GM12878 (cell line): ENCODE results near the gene PITPNM1. TPM values are rescaled to one million over a fixed set of nuclear protein-coding genes. Genes with fewer than 3 reads are reported as not detected.

ENCODE experiments used
- ATAC-seq: fragments of 200-7000 bp; cut with Tn5 transposase; 3 replicates; pipeline ENCODE4 v1.9.1; 2020; ENCODE audit warnings: mild to moderate bottlenecking, moderate library complexity
- BruUV-seq: library from RNA; stranded (reverse); fragments of 400-500 nt; replicated peaks from 2 replicates; lab custom pipeline; 2021; lab: Mats Ljungman, UMichigan
- CTCF ChIA-PET: fragments of 300-600 bp; sonication (Branson Sonifier 250); formaldehyde crosslinking; extraction: SDS; loops from one replicate; lab custom pipeline; 2021; ENCODE audit warnings: inconsistent platforms; lab: Yijun Ruan, JAX
- POLR2A ChIA-PET: fragments of 350-600 bp; formaldehyde crosslinking; extraction: SDS; loops from one replicate; lab custom pipeline; 2021; ENCODE audit warnings: inconsistent platforms; lab: Charles Lee
- RAD21 ChIA-PET: fragments of 300-600 bp; sonication (Branson Sonifier 250); formaldehyde crosslinking; loops from one replicate; lab custom pipeline; 2023; ENCODE audit warnings: antibody characterized with exemption; ENCODE audit not compliant: unreplicated experiment; lab: Charles Lee
- SMC1A ChIA-PET: fragments of 300-600 bp; sonication (Branson Sonifier 250); formaldehyde crosslinking; loops from one replicate; lab custom pipeline; 2023; ENCODE audit not compliant: unreplicated experiment, uncharacterized antibody; lab: Charles Lee
- DNase-seq: peaks from one replicate; pipeline ENCODE4 v3.0.0-alpha.2; 2011; ENCODE audit warnings: low read depth, low spot score
- FAIRE-seq: peaks from 3 replicates; lab custom pipeline; 2011; peaks lifted over from hg19 to GRCh38; lab: Jason Lieb, UNC
- H2AFZ ChIP-seq: 2 replicates; pipeline ENCODE4 v1.6.0; 2011; ENCODE audit warnings: low read depth, low read length, control low read depth; ENCODE audit not compliant: control insufficient read depth
- H3K27ac ChIP-seq: 2 replicates; pipeline ENCODE4 v1.5.1; 2011; ENCODE audit warnings: control low read depth; ENCODE audit not compliant: control insufficient read depth, insufficient read depth
- H3K27me3 ChIP-seq, 2 experiments: replicated peaks in 1 of 2; 2 replicates each; pipeline versions ENCODE4 v1.6.0 to v1.6.1; 2011; ENCODE audit warnings: low read length in 1 of 2; ENCODE audit not compliant: control insufficient read depth in 2 of 2, insufficient read depth in 2 of 2
- H3K36me3 ChIP-seq, 2 experiments: 2 replicates each; pipeline ENCODE4 v1.5.1; 2011; ENCODE audit warnings: low read length in 1 of 2; ENCODE audit not compliant: control insufficient read depth in 2 of 2, insufficient read depth in 2 of 2
- H3K4me1 ChIP-seq: 2 replicates; pipeline ENCODE4 v1.6.1; 2011; ENCODE audit warnings: mild to moderate bottlenecking, low read length, moderate library complexity, mixed read lengths; ENCODE audit not compliant: control insufficient read depth, insufficient read depth
- H3K4me2 ChIP-seq: 2 replicates; pipeline ENCODE4 v1.6.0; 2011; ENCODE audit warnings: control low read depth; ENCODE audit not compliant: control insufficient read depth, insufficient read depth
- H3K4me3 ChIP-seq: fragments of 200-600 bp; sonication (generic); 2 replicates; pipeline ENCODE4 v1.5.1; 2016
- H3K79me2 ChIP-seq: 2 replicates; pipeline ENCODE4 v1.6.0; 2011; ENCODE audit warnings: low read length; ENCODE audit not compliant: control insufficient read depth, insufficient read depth
- H3K9ac ChIP-seq: 2 replicates; pipeline ENCODE4 v1.8.0; 2011; ENCODE audit warnings: low read length, control low read depth, mixed read lengths; ENCODE audit not compliant: control insufficient read depth, insufficient read depth
- H3K9me3 ChIP-seq: replicated peaks from 3 replicates; pipeline ENCODE4 v1.5.1; 2011; ENCODE audit warnings: mild to moderate bottlenecking, low read length; ENCODE audit not compliant: control insufficient read depth, insufficient read depth
- H4K20me1 ChIP-seq: 2 replicates; pipeline ENCODE4 v1.6.0; 2011; ENCODE audit not compliant: control insufficient read depth, insufficient read depth
- E2F8 ChIP-seq: fragments of 450-650 bp; IDR thresholded peaks from 2 replicates; pipeline ENCODE4 v1.6.1; 2018; ENCODE audit warnings: mild to moderate bottlenecking, low read depth, moderate library complexity; ENCODE audit not compliant: partially characterized antibody
- EED ChIP-seq: sonication (generic); IDR thresholded peaks from 2 replicates; pipeline ENCODE4 v1.6.1; 2016; ENCODE audit warnings: antibody characterized with exemption, low read depth
- MEF2B ChIP-seq: fragments of 450-650 bp; IDR thresholded peaks from 2 replicates; pipeline ENCODE4 v1.6.1; 2018; ENCODE audit warnings: mild to moderate bottlenecking, moderate library complexity; ENCODE audit not compliant: partially characterized antibody, poor library complexity, severe bottlenecking
- SPI1 ChIP-seq: IDR thresholded peaks from 2 replicates; pipeline ENCODE4 v1.6.1; 2011; ENCODE audit warnings: low read depth, mild to moderate bottlenecking, low read length, moderate library complexity, borderline replicate concordance; ENCODE audit not compliant: insufficient read depth
- WGBS: methylation state at CpG from one replicate; pipeline ENCODE4 v1.1.6; 2016; ENCODE audit warnings: low lambda C conversion rate; ENCODE audit not compliant: insufficient replicate concordance, insufficient coverage; ENCODE audit errors: missing lambda C conversion rate; 5-methylcytosine and 5-hydroxymethylcytosine counted together
- in situ Hi-C: fragments of 300-500 bp; cut with MboI; formaldehyde crosslinking; loops from 9 replicates; pipeline ENCODE4 v1.14.3; 2018; ENCODE audit warnings: mixed read lengths
- intact Hi-C: fragments of 100-400 bp; cut with micrococcal nuclease; formaldehyde crosslinking; loops from one replicate; pipeline ENCODE4 v1.14.2; 2022; ENCODE audit not compliant: unreplicated experiment
- polyA plus RNA-seq, 11 experiments: library from polyadenylated mRNA; depleted of rRNA in 4 of 11; unstranded in 6 of 11; stranded (reverse) in 5 of 11; fragments of >200 nt; fragmentation: Nextera tagmentation in 4 of 11; fragmentation: Illumina TruSeq in 1 of 11; extraction: Ambion mirVana in 4 of 11; extraction: Trizol in 1 of 11; gene quantifications; 1 replicate in 1 of 11; 2 replicates in 10 of 11; pipeline versions ENCODE4 v1.2.1 to v1.2.3, GENCODE V29; 2011 to 2016; ENCODE audit warnings: inconsistent platforms in 2 of 11, missing spikeins in 2 of 11, low read depth in 1 of 11
- total RNA-seq, 4 experiments: library from RNA; depleted of rRNA in 3 of 4; stranded (reverse); fragments of >200 nt in 3 of 4; fragmentation: Illumina TruSeq in 1 of 4; extraction: Trizol in 1 of 4; gene quantifications; 2 replicates each; pipeline versions ENCODE4 v1.2.1 to v1.2.3, GENCODE V29; 2013 to 2021
- TF ChIP-seq, protein P1 (sequence below): fragments of 450-650 bp; formaldehyde crosslinking; IDR thresholded peaks from 2 replicates; pipeline ENCODE4 v1.4.0; 2022; ENCODE audit warnings: mild to moderate bottlenecking, moderate library complexity
- TF ChIP-seq, protein P2 (sequence below): IDR thresholded peaks from 2 replicates; pipeline ENCODE4 v1.6.1; 2011; ENCODE audit warnings: borderline replicate concordance, low read depth, mild to moderate bottlenecking, moderate library complexity, low read length; ENCODE audit not compliant: insufficient read depth, poor library complexity, severe bottlenecking
- TF ChIP-seq, protein P3 (sequence below): fragments of 450-650 bp; IDR thresholded peaks from 2 replicates; pipeline ENCODE4 v1.6.1; 2017; ENCODE audit warnings: low read depth, mild to moderate bottlenecking, moderate library complexity
- TF ChIP-seq, protein P4 (sequence below): IDR thresholded peaks from 2 replicates; pipeline ENCODE4 v1.6.1; 2012; ENCODE audit warnings: mild to moderate bottlenecking, low read depth, low read length

Gene PITPNM1
- total and polyA plus RNA-seq, 10 of the 15 experiments (the other 5 are each of a cell fraction or from before 2014, with no cell fraction given), result 0.11 to 56.8 (median 16.5) TPM

DNA sequence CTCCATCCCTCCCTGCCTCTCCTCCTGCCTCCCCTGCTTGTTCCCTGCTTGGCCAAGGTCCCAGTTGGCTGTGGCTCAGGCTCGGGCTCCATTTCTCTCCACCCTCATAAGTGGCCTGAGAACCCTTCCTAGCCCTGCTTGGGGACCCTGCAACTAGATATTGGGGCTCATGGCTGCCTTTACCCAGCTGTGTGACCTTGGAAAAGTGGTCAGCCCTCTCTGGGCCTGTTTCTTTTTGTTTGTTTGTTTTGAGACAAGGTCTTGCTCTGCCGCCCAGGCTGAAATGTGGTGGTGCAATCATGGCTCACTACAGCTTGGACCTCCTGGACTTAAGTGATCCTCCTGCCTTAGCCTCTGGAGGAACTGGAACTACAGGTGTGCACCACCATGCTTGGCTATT lies 38.4 kb upstream of the PITPNM1 start:
- RAD21 ChIA-PET, result no interaction called here
- no peaks in the 10 kb centered on the region for H3K4me1 ChIP-seq
- no peak overlapping the region for H3K4me2 ChIP-seq
- POLR2A ChIA-PET, result no interaction called here
- FAIRE-seq (no peak), ATAC-seq (no peak), DNase-seq (no peak)
- 48% methylated on average over 2 of the region's 2 CpGs for WGBS
- H3K27ac ChIP-seq, result no peak overlapping the region
- H4K20me1 ChIP-seq, result no peaks in the 10 kb centered on the region
- CTCF ChIA-PET, result interaction anchor here (0.6 kb wide), 1 partner anchor 141 kb away, joined by 3 read pairs; no protein-coding TSS in a partner anchor
- SMC1A ChIA-PET, result no interaction called here
- H3K27me3 ChIP-seq, result no peaks in the 10 kb centered on the region; a peak in 1 of 4 replicates
- H3K9ac ChIP-seq, result no peak overlapping the region
- intact Hi-C loops, result no loop called here
- no peak overlapping the region for H2AFZ ChIP-seq
- BruUV-seq, result no TSS peak
- H3K79me2 ChIP-seq, result no peaks in the 10 kb centered on the region
- H3K36me3 ChIP-seq, result no peaks in the 10 kb centered on the region
- H3K4me3 ChIP-seq, result no peak overlapping the region
- in situ Hi-C loops, result no loop called here
- no peaks in the 10 kb centered on the region; the same call in 2 of the 3 replicates for H3K9me3 ChIP-seq
- TF ChIP-seq, protein P1, sequence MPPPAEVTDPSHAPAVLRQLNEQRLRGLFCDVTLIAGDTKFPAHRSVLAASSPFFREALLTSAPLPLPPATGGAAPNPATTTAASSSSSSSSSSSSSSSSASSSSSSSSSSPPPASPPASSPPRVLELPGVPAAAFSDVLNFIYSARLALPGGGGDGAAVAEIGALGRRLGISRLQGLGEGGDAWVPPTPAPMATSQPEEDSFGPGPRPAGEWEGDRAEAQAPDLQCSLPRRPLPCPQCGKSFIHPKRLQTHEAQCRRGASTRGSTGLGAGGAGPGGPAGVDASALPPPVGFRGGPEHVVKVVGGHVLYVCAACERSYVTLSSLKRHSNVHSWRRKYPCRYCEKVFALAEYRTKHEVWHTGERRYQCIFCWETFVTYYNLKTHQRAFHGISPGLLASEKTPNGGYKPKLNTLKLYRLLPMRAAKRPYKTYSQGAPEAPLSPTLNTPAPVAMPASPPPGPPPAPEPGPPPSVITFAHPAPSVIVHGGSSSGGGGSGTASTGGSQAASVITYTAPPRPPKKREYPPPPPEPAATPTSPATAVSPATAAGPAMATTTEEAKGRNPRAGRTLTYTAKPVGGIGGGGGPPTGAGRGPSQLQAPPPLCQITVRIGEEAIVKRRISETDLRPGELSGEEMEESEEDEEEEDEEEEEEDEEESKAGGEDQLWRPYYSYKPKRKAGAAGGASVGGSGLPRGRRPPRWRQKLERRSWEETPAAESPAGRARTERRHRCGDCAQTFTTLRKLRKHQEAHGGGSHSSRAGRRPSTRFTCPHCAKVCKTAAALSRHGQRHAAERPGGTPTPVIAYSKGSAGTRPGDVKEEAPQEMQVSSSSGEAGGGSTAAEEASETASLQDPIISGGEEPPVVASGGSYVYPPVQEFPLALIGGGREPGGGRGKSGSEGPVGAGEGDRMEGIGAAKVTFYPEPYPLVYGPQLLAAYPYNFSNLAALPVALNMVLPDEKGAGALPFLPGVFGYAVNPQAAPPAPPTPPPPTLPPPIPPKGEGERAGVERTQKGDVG, result no peak
- TF ChIP-seq EED (no peak), E2F8 (no peak), SPI1 (no peak), MEF2B (no peak)
- TF ChIP-seq, protein P2, sequence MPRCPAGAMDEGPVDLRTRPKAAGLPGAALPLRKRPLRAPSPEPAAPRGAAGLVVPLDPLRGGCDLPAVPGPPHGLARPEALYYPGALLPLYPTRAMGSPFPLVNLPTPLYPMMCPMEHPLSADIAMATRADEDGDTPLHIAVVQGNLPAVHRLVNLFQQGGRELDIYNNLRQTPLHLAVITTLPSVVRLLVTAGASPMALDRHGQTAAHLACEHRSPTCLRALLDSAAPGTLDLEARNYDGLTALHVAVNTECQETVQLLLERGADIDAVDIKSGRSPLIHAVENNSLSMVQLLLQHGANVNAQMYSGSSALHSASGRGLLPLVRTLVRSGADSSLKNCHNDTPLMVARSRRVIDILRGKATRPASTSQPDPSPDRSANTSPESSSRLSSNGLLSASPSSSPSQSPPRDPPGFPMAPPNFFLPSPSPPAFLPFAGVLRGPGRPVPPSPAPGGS, result no peak
- TF ChIP-seq, protein P3, sequence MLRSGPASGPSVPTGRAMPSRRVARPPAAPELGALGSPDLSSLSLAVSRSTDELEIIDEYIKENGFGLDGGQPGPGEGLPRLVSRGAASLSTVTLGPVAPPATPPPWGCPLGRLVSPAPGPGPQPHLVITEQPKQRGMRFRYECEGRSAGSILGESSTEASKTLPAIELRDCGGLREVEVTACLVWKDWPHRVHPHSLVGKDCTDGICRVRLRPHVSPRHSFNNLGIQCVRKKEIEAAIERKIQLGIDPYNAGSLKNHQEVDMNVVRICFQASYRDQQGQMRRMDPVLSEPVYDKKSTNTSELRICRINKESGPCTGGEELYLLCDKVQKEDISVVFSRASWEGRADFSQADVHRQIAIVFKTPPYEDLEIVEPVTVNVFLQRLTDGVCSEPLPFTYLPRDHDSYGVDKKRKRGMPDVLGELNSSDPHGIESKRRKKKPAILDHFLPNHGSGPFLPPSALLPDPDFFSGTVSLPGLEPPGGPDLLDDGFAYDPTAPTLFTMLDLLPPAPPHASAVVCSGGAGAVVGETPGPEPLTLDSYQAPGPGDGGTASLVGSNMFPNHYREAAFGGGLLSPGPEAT, result no peak
- TF ChIP-seq, protein P4, sequence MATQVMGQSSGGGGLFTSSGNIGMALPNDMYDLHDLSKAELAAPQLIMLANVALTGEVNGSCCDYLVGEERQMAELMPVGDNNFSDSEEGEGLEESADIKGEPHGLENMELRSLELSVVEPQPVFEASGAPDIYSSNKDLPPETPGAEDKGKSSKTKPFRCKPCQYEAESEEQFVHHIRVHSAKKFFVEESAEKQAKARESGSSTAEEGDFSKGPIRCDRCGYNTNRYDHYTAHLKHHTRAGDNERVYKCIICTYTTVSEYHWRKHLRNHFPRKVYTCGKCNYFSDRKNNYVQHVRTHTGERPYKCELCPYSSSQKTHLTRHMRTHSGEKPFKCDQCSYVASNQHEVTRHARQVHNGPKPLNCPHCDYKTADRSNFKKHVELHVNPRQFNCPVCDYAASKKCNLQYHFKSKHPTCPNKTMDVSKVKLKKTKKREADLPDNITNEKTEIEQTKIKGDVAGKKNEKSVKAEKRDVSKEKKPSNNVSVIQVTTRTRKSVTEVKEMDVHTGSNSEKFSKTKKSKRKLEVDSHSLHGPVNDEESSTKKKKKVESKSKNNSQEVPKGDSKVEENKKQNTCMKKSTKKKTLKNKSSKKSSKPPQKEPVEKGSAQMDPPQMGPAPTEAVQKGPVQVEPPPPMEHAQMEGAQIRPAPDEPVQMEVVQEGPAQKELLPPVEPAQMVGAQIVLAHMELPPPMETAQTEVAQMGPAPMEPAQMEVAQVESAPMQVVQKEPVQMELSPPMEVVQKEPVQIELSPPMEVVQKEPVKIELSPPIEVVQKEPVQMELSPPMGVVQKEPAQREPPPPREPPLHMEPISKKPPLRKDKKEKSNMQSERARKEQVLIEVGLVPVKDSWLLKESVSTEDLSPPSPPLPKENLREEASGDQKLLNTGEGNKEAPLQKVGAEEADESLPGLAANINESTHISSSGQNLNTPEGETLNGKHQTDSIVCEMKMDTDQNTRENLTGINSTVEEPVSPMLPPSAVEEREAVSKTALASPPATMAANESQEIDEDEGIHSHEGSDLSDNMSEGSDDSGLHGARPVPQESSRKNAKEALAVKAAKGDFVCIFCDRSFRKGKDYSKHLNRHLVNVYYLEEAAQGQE, result no peak
